ENCODE data around the gene RCAN2.

RCAN2 gene

GRCh38 chr6:46289898-46290297, 201.4 kb downstream of the RCAN2 start:
- Histone ChIP-seq H3K27me3 (ENCODE audit: insufficient read depth, poor library complexity, severe bottlenecking) (peaks cover 5% of the 10 kb centered on the region), H3K27ac (replicated peaks) (no peak overlapping the region), H3K4me3 (replicated peaks; ENCODE audit: insufficient read depth, low read length) (no peak overlapping the region)
- TF ChIP-seq CTCF (IDR thresholded peaks at IDR 0.05; ENCODE audit: insufficient read depth, low read length) (no peak), GABPA (IDR thresholded peaks at IDR 0.05; ENCODE audit: low read depth) (no peak), POLR2AphosphoS5 (IDR thresholded peaks at IDR 0.05; ENCODE audit: low read depth) (no peak), SPI1 (IDR thresholded peaks at IDR 0.05; ENCODE audit: borderline replicate concordance, low read depth) (no peak), REST (IDR thresholded peaks at IDR 0.05; ENCODE audit: insufficient replicate concordance, low read depth) (no peak)
- no peak for DNase-seq (ENCODE audit: low read depth in 1 of 2, low spot score in 1 of 2)

GRCh38 chr6:46288835-46289234, 202.4 kb downstream of the RCAN2 start:
- TF ChIP-seq GABPA (IDR thresholded peaks at IDR 0.05; ENCODE audit: low read depth) (no peak), POLR2AphosphoS5 (IDR thresholded peaks at IDR 0.05; ENCODE audit: low read depth) (no peak), CTCF (IDR thresholded peaks at IDR 0.05; ENCODE audit: insufficient read depth, low read length) (no peak), REST (IDR thresholded peaks at IDR 0.05; ENCODE audit: insufficient replicate concordance, low read depth) (no peak), SPI1 (IDR thresholded peaks at IDR 0.05; ENCODE audit: borderline replicate concordance, low read depth) (no peak)
- H3K4me3 ChIP-seq (replicated peaks; ENCODE audit: insufficient read depth, low read length), result no peak overlapping the region
- no peak overlapping the region for H3K27ac ChIP-seq (replicated peaks)
- no peak for DNase-seq (ENCODE audit: low read depth in 1 of 2, low spot score in 1 of 2)
- H3K27me3 ChIP-seq (ENCODE audit: insufficient read depth, poor library complexity, severe bottlenecking), result peaks cover 5% of the 10 kb centered on the region

GRCh38 chr6:46287681-46288080, 203.6 kb downstream of the RCAN2 start:
- H3K27me3 ChIP-seq (ENCODE audit: insufficient read depth, poor library complexity, severe bottlenecking), result peaks cover 5% of the 10 kb centered on the region
- H3K27ac ChIP-seq (replicated peaks), result no peak overlapping the region
- H3K4me3 ChIP-seq (replicated peaks; ENCODE audit: insufficient read depth, low read length), result no peak overlapping the region
- no peak for DNase-seq (ENCODE audit: low read depth in 1 of 2, low spot score in 1 of 2)
- TF ChIP-seq POLR2AphosphoS5 (IDR thresholded peaks at IDR 0.05; ENCODE audit: low read depth) (no peak), CTCF (IDR thresholded peaks at IDR 0.05; ENCODE audit: insufficient read depth, low read length) (no peak), GABPA (IDR thresholded peaks at IDR 0.05; ENCODE audit: low read depth) (no peak), REST (IDR thresholded peaks at IDR 0.05; ENCODE audit: insufficient replicate concordance, low read depth) (no peak), SPI1 (IDR thresholded peaks at IDR 0.05; ENCODE audit: borderline replicate concordance, low read depth) (no peak)

Measured in HL-60 (cell line).